A673 (cell line): ENCODE measurements around the gene PACS2. TPM values are rescaled to one million over a fixed set of nuclear protein-coding genes. Genes with fewer than 3 reads are reported as not detected.
"Not testable (repeated sequence)": the region's sequence is repeated elsewhere in the genome, so short reads cannot be mapped to it uniquely, and the experiment has no call there.

ENCODE experiments used
- BruUV-seq: library from RNA; stranded (reverse); fragments of 400-500 nt; replicated peaks from 2 replicates; lab custom pipeline; 2021; lab: Mats Ljungman, UMichigan
- CTCF ChIA-PET: fragments of 300-600 bp; sonication (Branson Sonifier 250); formaldehyde crosslinking; loops from one replicate; lab custom pipeline; 2022; ENCODE audit warnings: antibody characterized with exemption; lab: Charles Lee
- POLR2A ChIA-PET: fragments of 300-600 bp; sonication (Branson Sonifier 250); formaldehyde crosslinking; loops from one replicate; lab custom pipeline; 2022; ENCODE audit warnings: antibody characterized with exemption; ENCODE audit not compliant: low non-redundant PET; lab: Charles Lee
- DNase-seq: peaks from one replicate; pipeline ENCODE4 v3.0.0-alpha.2; 2015; ENCODE audit warnings: low spot score
- H3K27ac ChIP-seq: fragments of 200-600 bp; sonication (generic); 2 replicates; pipeline ENCODE4 v1.5.1; 2016; ENCODE audit warnings: mixed run types, low read depth, mild to moderate bottlenecking, mixed read lengths, antibody characterized with exemption, low read length; ENCODE audit not compliant: poor library complexity, severe bottlenecking
- H3K27me3 ChIP-seq: fragments of 200-600 bp; sonication (generic); replicated peaks from 2 replicates; pipeline ENCODE4 v1.6.1; 2017; ENCODE audit warnings: mixed run types, low read depth, mild to moderate bottlenecking, mixed read lengths, antibody characterized with exemption, low read length; ENCODE audit not compliant: insufficient read depth, poor library complexity
- H3K36me3 ChIP-seq: fragments of 200-600 bp; sonication (generic); 2 replicates; pipeline ENCODE4 v1.6.1; 2016; ENCODE audit warnings: mixed run types, mild to moderate bottlenecking, mixed read lengths, antibody characterized with exemption, low read length; ENCODE audit not compliant: insufficient read depth, poor library complexity, severe bottlenecking
- H3K4me1 ChIP-seq: fragments of 200-600 bp; sonication (generic); 2 replicates; pipeline ENCODE4 v1.6.1; 2017; ENCODE audit warnings: mixed run types, mild to moderate bottlenecking, mixed read lengths, antibody characterized with exemption, low read length; ENCODE audit not compliant: insufficient read depth, poor library complexity, severe bottlenecking
- H3K4me3 ChIP-seq: fragments of 200-600 bp; sonication (generic); 2 replicates; pipeline ENCODE4 v1.5.1; 2016; ENCODE audit warnings: low read depth, mixed run types, mild to moderate bottlenecking, mixed read lengths, low read length; ENCODE audit not compliant: poor library complexity, severe bottlenecking
- H3K9me3 ChIP-seq: fragments of 200-600 bp; sonication (generic); 2 replicates; pipeline ENCODE4 v1.6.1; 2016; ENCODE audit warnings: mixed run types, low read depth, mild to moderate bottlenecking, mixed read lengths, antibody characterized with exemption, low read length; ENCODE audit not compliant: poor library complexity, severe bottlenecking
- EZH2 ChIP-seq: fragments of 200-600 bp; sonication (generic); IDR thresholded peaks from 2 replicates; pipeline ENCODE4 v1.6.1; 2017; ENCODE audit warnings: borderline replicate concordance, low read depth, mild to moderate bottlenecking, mixed read lengths, antibody characterized with exemption, low read length; ENCODE audit not compliant: poor library complexity, severe bottlenecking
- intact Hi-C: fragments of 100-400 bp; cut with micrococcal nuclease; formaldehyde crosslinking; loops from one replicate; pipeline ENCODE4 v1.10.0; 2022; ENCODE audit not compliant: unreplicated experiment
- total RNA-seq: library from RNA; stranded (reverse); gene quantifications from 2 replicates; pipeline ENCODE4 v1.2.3, GENCODE V29; 2021
- TF ChIP-seq, protein P1 (sequence below): fragments of 300-800, 200-600 bp; sonication (generic); conservative IDR thresholded peaks from 2 replicates; pipeline ENCODE4 v1.5.1; 2017; ENCODE audit warnings: low read depth, mild to moderate bottlenecking, antibody characterized with exemption, low read length, moderate library complexity, mixed read lengths

Gene PACS2
- total RNA-seq, 1 experiment from 2014 or later = 52.5 TPM

DNA sequence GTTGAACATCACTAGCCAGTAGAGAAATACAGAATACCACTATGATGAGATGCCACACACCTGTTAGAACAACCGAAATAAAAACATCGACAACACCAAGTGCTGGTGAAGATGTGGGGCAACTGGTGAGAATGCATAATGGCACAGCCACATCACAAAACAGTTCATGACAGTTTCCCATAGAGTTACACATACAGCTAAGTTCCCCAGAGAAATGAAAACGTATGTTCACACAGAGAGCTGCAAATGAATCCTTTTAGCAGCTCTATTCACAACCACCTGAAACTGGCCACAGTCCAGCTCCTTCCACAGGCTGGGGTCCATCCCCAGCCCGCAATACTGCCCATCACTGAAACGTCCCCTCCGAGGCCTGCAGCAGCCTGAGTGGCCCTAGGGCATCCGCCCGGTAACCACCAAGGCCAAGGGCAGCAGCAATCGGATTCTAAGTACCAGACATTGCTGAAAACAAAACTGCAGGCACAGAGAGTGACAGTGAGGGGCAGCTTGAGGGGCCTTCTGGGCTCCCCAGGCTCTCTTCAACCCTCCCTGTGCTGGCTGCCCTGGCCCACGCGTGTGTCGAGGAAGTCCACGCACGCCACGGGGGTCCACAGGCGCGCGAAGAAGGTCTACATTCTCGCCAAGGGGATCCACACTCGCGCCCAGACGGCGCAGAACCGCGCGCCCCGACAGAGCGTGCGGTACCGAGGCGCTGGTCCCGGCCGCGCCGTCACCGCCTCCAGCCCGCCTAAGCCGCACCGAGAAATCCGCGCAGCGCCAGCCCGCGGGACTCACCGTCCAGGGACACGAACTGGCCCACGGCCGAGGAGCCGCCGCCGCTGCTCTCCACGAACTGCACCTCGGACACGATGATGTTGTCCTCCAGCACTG is 14.7 kb upstream of the PACS2 start:
- intact Hi-C loops = no loop called here
- BruUV-seq = no TSS peak
- DNase-seq = peak; percentile 26
- Histone ChIP-seq H3K36me3 (no peaks in the 10 kb centered on the region), H3K9me3 (no peaks in the 10 kb centered on the region), H3K27me3 (no peaks in the 10 kb centered on the region), H3K4me3 (peak overlapping the region; percentile 88), H3K4me1 (no peaks in the 10 kb centered on the region), H3K27ac (peak overlapping the region; percentile 91)
- TF ChIP-seq EZH2 = no peak
- TF ChIP-seq, protein P1, sequence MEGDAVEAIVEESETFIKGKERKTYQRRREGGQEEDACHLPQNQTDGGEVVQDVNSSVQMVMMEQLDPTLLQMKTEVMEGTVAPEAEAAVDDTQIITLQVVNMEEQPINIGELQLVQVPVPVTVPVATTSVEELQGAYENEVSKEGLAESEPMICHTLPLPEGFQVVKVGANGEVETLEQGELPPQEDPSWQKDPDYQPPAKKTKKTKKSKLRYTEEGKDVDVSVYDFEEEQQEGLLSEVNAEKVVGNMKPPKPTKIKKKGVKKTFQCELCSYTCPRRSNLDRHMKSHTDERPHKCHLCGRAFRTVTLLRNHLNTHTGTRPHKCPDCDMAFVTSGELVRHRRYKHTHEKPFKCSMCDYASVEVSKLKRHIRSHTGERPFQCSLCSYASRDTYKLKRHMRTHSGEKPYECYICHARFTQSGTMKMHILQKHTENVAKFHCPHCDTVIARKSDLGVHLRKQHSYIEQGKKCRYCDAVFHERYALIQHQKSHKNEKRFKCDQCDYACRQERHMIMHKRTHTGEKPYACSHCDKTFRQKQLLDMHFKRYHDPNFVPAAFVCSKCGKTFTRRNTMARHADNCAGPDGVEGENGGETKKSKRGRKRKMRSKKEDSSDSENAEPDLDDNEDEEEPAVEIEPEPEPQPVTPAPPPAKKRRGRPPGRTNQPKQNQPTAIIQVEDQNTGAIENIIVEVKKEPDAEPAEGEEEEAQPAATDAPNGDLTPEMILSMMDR = no peak
- POLR2A ChIA-PET = no interaction called here
- CTCF ChIA-PET = interaction anchor here (0.6 kb wide), 1 partner anchor 1440 kb away, joined by 3 read pairs; no protein-coding TSS in a partner anchor

DNA sequence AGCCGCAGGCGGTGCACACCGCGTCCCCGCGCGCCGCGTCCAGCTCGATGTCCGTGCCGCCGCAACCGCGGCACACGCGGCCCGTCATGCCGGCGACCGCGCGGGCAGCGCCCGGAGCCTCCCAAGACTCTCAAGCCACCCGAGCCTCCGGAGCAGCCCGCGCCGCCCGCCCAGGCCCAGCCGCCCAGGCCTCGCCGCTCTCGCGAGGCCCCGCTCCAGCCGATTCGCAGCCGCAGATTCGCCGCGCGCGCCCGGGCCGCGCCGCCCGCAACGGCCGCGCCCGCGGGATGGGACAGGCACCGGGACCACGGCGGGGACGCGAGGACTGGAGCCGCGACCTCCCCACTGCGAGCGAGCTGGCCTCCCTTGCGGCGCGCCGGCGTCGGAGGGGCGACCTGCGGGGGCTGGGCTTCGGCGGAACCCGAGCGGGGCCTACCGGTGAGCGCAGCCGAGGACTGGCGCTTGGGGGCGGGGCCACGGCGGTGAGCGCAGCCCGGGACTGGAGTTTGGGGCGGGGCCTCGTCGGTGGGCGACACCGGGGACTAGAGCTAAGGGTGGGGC is 13.9 kb upstream of the PACS2 start, which contains the start of gene BRF1:
Gene BRF1, minus strand, starts transcription at position 460 of the 561 bp plus-strand sequence. Its CDS starts 372 bp downstream, at position 88.
- CTCF ChIA-PET = interaction anchor here (0.6 to 1.5 kb wide), 2 partner anchors 14 to 1440 kb away, joined by 3 to 6 read pairs; partner anchors contain the start of gene PACS2
- intact Hi-C loops = no loop called here
- TF ChIP-seq, protein P1 = no peak
- TF ChIP-seq EZH2 = no peak
- peak within 1 kb of the TSS; percentile 88 for H3K4me3 ChIP-seq
- peak within 1 kb of the TSS; percentile 91 for H3K27ac ChIP-seq
- peak; percentile 97 for DNase-seq
- H3K36me3 ChIP-seq = no peaks in the 10 kb centered on the region
- BruUV-seq = no TSS peak
- no peaks in the 10 kb centered on the region for H3K9me3 ChIP-seq
- no peaks in the 10 kb centered on the region for H3K4me1 ChIP-seq
- POLR2A ChIA-PET = interaction anchor here (0.7 kb wide), 2 partner anchors 104 to 226 kb away, joined by 14 to 16 read pairs; no protein-coding TSS in a partner anchor
- H3K27me3 ChIP-seq = no peaks in the 10 kb centered on the region

DNA sequence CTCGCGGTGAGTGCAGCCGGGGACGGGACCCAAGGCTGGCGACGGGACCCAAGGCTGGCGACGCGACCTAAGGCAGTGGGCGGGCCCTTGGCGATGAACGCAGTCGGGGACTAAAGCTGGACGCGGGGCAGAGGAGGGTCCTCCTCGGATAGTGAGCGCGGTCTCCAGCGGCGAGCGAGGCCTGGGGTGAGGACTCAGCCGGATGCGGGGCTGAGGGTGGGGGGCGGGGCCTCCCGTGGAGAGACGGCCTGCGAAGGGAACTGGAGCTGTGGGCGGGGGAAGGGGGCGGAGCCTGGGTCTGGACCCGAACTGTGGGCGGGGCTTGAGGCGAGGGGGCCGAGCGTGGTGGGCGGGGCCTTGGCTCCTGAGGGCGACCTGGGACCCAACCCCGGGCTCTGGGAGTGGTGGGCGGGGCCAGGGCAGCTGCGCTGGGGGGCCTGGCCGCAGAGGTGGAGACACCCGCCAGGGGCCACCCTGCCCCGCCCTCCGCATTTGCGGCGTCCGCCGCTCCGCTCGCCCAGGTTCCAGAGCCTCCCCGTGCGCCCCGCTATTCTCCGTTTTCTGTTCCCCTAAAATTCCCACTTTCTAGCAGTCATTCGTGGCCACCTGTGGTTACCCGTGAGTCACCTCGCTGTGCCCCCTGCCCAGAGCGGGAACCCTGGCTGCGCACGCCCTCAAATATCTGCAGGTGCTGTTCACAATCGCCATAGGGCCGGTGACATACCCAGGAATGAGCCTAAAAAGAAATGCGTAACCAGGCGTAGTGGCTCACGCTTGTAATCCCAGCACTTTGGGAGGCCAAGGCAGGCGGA is 13.2 kb upstream of the PACS2 start:
- Histone ChIP-seq H3K4me1 (no peaks in the 10 kb centered on the region), H3K4me3 (peak overlapping the region; percentile 88), H3K9me3 (no peaks in the 10 kb centered on the region), H3K27ac (peak overlapping the region; percentile 91), H3K27me3 (no peaks in the 10 kb centered on the region), H3K36me3 (no peaks in the 10 kb centered on the region)
- intact Hi-C loops = no loop called here
- peak; percentile 96 for DNase-seq
- TF ChIP-seq, protein P1 = no peak
- TF ChIP-seq EZH2 = no peak
- POLR2A ChIA-PET = interaction anchor here (0.7 kb wide), 2 partner anchors 103 to 226 kb away, joined by 14 to 16 read pairs; no protein-coding TSS in a partner anchor
- no TSS peak for BruUV-seq
- CTCF ChIA-PET = interaction anchor here (0.6 to 1.5 kb wide), 2 partner anchors 13 to 23 kb away, joined by 3 to 6 read pairs; partner anchors contain the start of gene PACS2

DNA sequence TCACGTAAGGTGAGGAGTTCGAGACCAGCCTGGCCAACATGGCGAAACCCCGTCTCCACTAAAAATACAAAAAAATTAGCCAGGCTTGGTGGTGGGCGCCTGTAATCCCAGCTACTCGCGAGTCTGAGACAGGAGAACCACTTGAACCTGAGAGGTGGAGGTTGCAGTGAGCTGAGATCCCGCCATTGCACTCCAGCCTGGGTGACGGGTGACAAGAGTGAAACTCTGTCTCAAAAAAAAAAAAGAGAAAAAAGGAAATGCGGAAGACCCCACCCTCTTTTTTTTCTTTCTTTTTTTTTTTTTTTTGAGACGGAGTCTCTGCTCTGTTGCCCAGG is 12.7 kb upstream of the PACS2 start:
- BruUV-seq, H3K36me3 ChIP-seq, intact Hi-C loops, H3K27ac ChIP-seq, H3K4me1 ChIP-seq, H3K4me3 ChIP-seq, H3K9me3 ChIP-seq, DNase-seq, POLR2A ChIA-PET, H3K27me3 ChIP-seq: not testable (repeated sequence)
- CTCF ChIA-PET = interaction anchor here (1.5 kb wide), 1 partner anchor 12 kb away, joined by 6 read pairs; the partner anchor contains the start of gene PACS2
